Measurements from ENCODE around the gene RGS3.

RGS3 gene

GRCh38 chr9:113570106-113570505 is 106.6 kb downstream of the RGS3 start:
- H3K27ac Mint-ChIP-seq: no peak overlapping the region

GRCh38 chr9:113570749-113571711 is 107.5 kb downstream of the RGS3 start:
- Mint-ChIP-seq H3K9me3 (no peaks in the 10 kb centered on the region), H3K27ac (no peak overlapping the region), H3K4me1 (ENCODE audit: low read depth) (peaks cover 24% of the 10 kb centered on the region), H3K4me3 (no peak overlapping the region), H3K27me3 (no peaks in the 10 kb centered on the region), H3K36me3 (ENCODE audit: low read depth) (no peaks in the 10 kb centered on the region)
- intact Hi-C loops (cut with micrococcal nuclease): no loop called here

More at GRCh38 chr9:113570106-113570505, 106.6 kb downstream of the RGS3 start:
- Mint-ChIP-seq H3K4me3 (no peak overlapping the region), H3K4me1 (ENCODE audit: low read depth) (peaks cover 33% of the 10 kb centered on the region), H3K27me3 (peaks cover 6% of the 10 kb centered on the region), H3K9me3 (no peaks in the 10 kb centered on the region), H3K36me3 (ENCODE audit: low read depth) (no peaks in the 10 kb centered on the region)
- intact Hi-C loops (cut with micrococcal nuclease): no loop called here

- H3K27ac Mint-ChIP-seq: no peak overlapping the region
- no peak overlapping the region for H3K4me3 Mint-ChIP-seq
- no peaks in the 10 kb centered on the region for H3K36me3 Mint-ChIP-seq (ENCODE audit: low read depth)
- H3K9me3 Mint-ChIP-seq: no peaks in the 10 kb centered on the region
- H3K4me1 Mint-ChIP-seq (ENCODE audit: low read depth): peaks cover 23% of the 10 kb centered on the region
- no peaks in the 10 kb centered on the region for H3K27me3 Mint-ChIP-seq
- intact Hi-C loops (cut with micrococcal nuclease): no loop called here
Measured at GRCh38 chr9:113572076-113572861, 108.7 kb downstream of the RGS3 start.

GRCh38 chr9:113573046-113573958 is 109.8 kb downstream of the RGS3 start:
- Mint-ChIP-seq H3K27me3 (no peaks in the 10 kb centered on the region), H3K36me3 (ENCODE audit: low read depth) (no peaks in the 10 kb centered on the region), H3K9me3 (no peaks in the 10 kb centered on the region), H3K4me1 (ENCODE audit: low read depth) (peaks cover 33% of the 10 kb centered on the region), H3K27ac (no peak overlapping the region), H3K4me3 (no peak overlapping the region)
- intact Hi-C loops (cut with micrococcal nuclease): no loop called here

GRCh38 chr9:113573959-113574352 is 110.4 kb downstream of the RGS3 start:
- intact Hi-C loops (cut with micrococcal nuclease): no loop called here
- H3K4me1 Mint-ChIP-seq (ENCODE audit: low read depth): peaks cover 37% of the 10 kb centered on the region
- no peaks in the 10 kb centered on the region for H3K27me3 Mint-ChIP-seq
- no peak overlapping the region for H3K27ac Mint-ChIP-seq
- no peaks in the 10 kb centered on the region for H3K9me3 Mint-ChIP-seq
- H3K4me3 Mint-ChIP-seq: no peak overlapping the region
- H3K36me3 Mint-ChIP-seq (ENCODE audit: low read depth): no peaks in the 10 kb centered on the region

- Mint-ChIP-seq H3K27ac (no peak overlapping the region), H3K4me1 (ENCODE audit: low read depth) (peaks cover 37% of the 10 kb centered on the region), H3K36me3 (ENCODE audit: low read depth) (no peaks in the 10 kb centered on the region), H3K27me3 (no peaks in the 10 kb centered on the region), H3K4me3 (no peak overlapping the region), H3K9me3 (no peaks in the 10 kb centered on the region)
- intact Hi-C loops (cut with micrococcal nuclease): no loop called here
Measured at GRCh38 chr9:113574441-113575262, 111.1 kb downstream of the RGS3 start.

GRCh38 chr9:113577525-113578261 is 114.2 kb downstream of the RGS3 start:
- Mint-ChIP-seq H3K36me3 (ENCODE audit: low read depth) (peaks cover 3% of the 10 kb centered on the region), H3K4me1 (ENCODE audit: low read depth) (peaks cover 67% of the 10 kb centered on the region), H3K27ac (peak overlapping the region; percentile 93), H3K27me3 (no peaks in the 10 kb centered on the region), H3K4me3 (no peak overlapping the region), H3K9me3 (no peaks in the 10 kb centered on the region)
- intact Hi-C loops (cut with micrococcal nuclease): no loop called here

GRCh38 chr9:113578279-113578865 is 114.8 kb downstream of the RGS3 start:
- Mint-ChIP-seq H3K36me3 (ENCODE audit: low read depth) (peaks cover 10% of the 10 kb centered on the region), H3K27ac (peak overlapping the region; percentile 93), H3K4me3 (no peak overlapping the region), H3K27me3 (no peaks in the 10 kb centered on the region), H3K4me1 (ENCODE audit: low read depth) (peaks cover 71% of the 10 kb centered on the region), H3K9me3 (no peaks in the 10 kb centered on the region)
- intact Hi-C loops (cut with micrococcal nuclease): no loop called here

GRCh38 chr9:113578882-113579282 is 115.4 kb downstream of the RGS3 start:
- intact Hi-C loops (cut with micrococcal nuclease): no loop called here
- no peak overlapping the region for H3K4me3 Mint-ChIP-seq
- no peaks in the 10 kb centered on the region for H3K9me3 Mint-ChIP-seq
- peak overlapping the region; percentile 93 for H3K27ac Mint-ChIP-seq
- no peaks in the 10 kb centered on the region for H3K27me3 Mint-ChIP-seq
- peaks cover 15% of the 10 kb centered on the region for H3K36me3 Mint-ChIP-seq (ENCODE audit: low read depth)
- H3K4me1 Mint-ChIP-seq (ENCODE audit: low read depth): peaks cover 74% of the 10 kb centered on the region

GRCh38 chr9:113579283-113580040 is 115.9 kb downstream of the RGS3 start:
- H3K9me3 Mint-ChIP-seq: no peaks in the 10 kb centered on the region
- intact Hi-C loops (cut with micrococcal nuclease): loop anchor here (5.0 kb wide), 2 partner anchors 32 to 57 kb away; no protein-coding TSS in a partner anchor

GRCh38 chr9:113580041-113580953 is 116.8 kb downstream of the RGS3 start:
- Mint-ChIP-seq H3K9me3 (no peaks in the 10 kb centered on the region), H3K36me3 (ENCODE audit: low read depth) (peaks cover 29% of the 10 kb centered on the region), H3K4me3 (peak overlapping the region; percentile 75), H3K27me3 (no peaks in the 10 kb centered on the region), H3K4me1 (ENCODE audit: low read depth) (peaks cover 75% of the 10 kb centered on the region), H3K27ac (peak overlapping the region; percentile 93)
- intact Hi-C loops (cut with micrococcal nuclease): loop anchor here (5.0 kb wide), 2 partner anchors 33 to 58 kb away; no protein-coding TSS in a partner anchor

More at GRCh38 chr9:113579283-113580040, 115.9 kb downstream of the RGS3 start:
- H3K27ac Mint-ChIP-seq: peak overlapping the region; percentile 93
- no peaks in the 10 kb centered on the region for H3K27me3 Mint-ChIP-seq
- peaks cover 20% of the 10 kb centered on the region for H3K36me3 Mint-ChIP-seq (ENCODE audit: low read depth)
- H3K4me1 Mint-ChIP-seq (ENCODE audit: low read depth): peaks cover 74% of the 10 kb centered on the region
- peak overlapping the region; percentile 46 for H3K4me3 Mint-ChIP-seq

Measured in dendritic cell treated with granulocyte-macrophage colony-stimulating factor and Interleukin-4, amounts not matched to agents 40 ng/mL and 50 ng/mL, for 4 days (primary cell).